GM12875 (cell line): ENCODE data around the gene HACE1.

Experiments used
- H3K4me3 ChIP-seq: one replicate; pipeline ENCODE4 v1.5.1; 2011; ENCODE audit warnings: low read depth, low read length, control low read depth
- CTCF ChIP-seq: IDR thresholded peaks from 2 replicates; pipeline ENCODE4 v1.5.1; 2011; ENCODE audit warnings: low read depth, mild to moderate bottlenecking, control low read depth, inconsistent platforms, low read length, moderate library complexity, borderline replicate concordance; ENCODE audit not compliant: insufficient read depth

HACE1 gene

GRCh38 chr6:104795363-104795762, 64.4 kb downstream of the HACE1 start:
- H3K4me3 ChIP-seq: no peak overlapping the region
- TF ChIP-seq CTCF: no peak

- TF ChIP-seq CTCF: no peak
- H3K4me3 ChIP-seq: no peak overlapping the region
Observed at GRCh38 chr6:104789770-104790190, 69.9 kb downstream of the HACE1 start.

- no peak for TF ChIP-seq CTCF
- no peak overlapping the region for H3K4me3 ChIP-seq
Observed at GRCh38 chr6:104788400-104788799, 71.3 kb downstream of the HACE1 start.

GRCh38 chr6:104787305-104787704, 72.4 kb downstream of the HACE1 start:
- no peak overlapping the region for H3K4me3 ChIP-seq
- TF ChIP-seq CTCF: no peak

- no peak overlapping the region for H3K4me3 ChIP-seq
- TF ChIP-seq CTCF: no peak
Observed at GRCh38 chr6:104784884-104785283, 74.8 kb downstream of the HACE1 start.

GRCh38 chr6:104771258-104771832, 88.4 kb downstream of the HACE1 start:
- TF ChIP-seq CTCF: no peak

GRCh38 chr6:104768906-104769305, 90.8 kb downstream of the HACE1 start:
- no peak overlapping the region for H3K4me3 ChIP-seq
- TF ChIP-seq CTCF: no peak

More at GRCh38 chr6:104771258-104771832, 88.4 kb downstream of the HACE1 start:
- H3K4me3 ChIP-seq: no peak overlapping the region
